ENCODE results near the gene SPDEF.

Gene SPDEF

DNA sequence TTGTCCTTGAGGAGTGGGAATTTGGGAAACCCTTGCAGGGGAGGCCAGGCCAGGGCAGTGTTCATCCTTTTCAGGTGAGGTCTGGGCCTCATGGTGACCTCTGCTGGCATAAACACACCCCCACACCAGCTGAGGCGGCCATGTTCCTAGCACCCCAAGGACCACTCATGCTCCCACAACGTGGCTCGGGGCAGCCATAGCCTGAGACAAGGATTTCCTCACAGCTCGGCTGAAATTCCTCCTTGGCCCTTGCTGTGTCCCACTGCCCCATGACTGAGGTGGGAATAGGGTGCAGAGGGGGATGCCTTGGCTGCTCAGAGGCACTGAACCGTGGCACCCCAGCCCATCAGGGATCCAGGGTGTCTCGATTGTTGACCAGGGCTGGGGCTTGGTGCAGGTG, 27.3 kb upstream of the SPDEF start:
- DNase-seq = no peak

DNA sequence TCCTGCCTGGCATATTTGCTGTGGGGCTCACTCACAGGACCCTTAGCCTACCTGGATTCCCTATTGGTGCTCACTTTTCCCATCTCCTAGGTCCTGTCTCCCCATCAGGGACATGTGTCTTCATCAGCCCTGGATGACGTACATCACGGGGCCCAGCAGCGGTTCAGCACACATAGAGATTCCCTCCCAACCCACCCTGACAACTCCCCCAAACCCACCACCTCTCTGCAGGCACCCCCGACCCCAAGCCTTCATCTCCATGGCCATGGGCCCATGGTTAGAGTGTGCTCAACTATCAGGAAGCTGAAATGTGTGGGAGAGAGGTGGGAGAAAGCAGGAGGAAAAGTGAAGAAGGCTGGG, 25.4 kb upstream of the SPDEF start:
- DNase-seq = no peak

DNA sequence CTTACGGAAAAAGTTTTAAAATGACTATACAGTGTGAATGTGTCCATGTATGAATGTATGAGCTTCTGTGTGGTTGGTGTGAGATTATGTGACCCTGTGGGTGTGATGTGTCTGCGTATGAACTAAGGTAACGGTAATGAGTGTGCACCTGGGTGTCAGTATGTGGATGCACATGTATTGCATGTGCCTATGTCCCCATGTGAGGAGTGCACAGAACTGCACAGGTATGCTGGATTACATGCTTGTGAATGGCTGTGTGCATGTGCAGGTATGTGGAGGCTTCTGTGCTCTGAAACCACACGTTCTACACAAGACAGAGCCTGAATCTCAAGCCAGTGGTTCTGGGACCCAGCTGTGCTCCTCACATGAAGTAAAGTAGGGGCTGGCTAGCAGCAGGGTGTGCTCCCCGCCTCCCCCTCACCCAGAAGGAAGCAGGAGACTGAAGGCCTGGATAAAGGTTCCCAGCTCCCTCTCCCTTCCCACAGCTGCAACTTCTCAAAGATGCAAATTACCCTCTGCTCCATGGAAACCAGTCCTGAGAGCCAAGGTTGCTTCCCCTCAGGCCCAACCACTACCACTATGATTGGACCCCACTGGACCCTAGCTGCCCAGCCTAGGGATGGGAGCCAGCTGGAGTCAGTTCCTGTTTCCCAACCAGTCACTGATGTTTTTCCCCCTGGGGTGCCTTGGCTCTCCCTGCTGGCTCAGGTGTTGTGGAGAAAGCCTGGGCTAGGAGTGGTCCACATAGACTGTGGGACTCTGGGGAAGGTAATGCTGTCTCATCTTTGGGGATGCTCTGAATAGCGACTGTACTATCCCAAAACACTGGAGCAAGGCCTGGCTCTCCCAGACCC, 24.8 kb upstream of the SPDEF start:
- DNase-seq = no peak

DNA sequence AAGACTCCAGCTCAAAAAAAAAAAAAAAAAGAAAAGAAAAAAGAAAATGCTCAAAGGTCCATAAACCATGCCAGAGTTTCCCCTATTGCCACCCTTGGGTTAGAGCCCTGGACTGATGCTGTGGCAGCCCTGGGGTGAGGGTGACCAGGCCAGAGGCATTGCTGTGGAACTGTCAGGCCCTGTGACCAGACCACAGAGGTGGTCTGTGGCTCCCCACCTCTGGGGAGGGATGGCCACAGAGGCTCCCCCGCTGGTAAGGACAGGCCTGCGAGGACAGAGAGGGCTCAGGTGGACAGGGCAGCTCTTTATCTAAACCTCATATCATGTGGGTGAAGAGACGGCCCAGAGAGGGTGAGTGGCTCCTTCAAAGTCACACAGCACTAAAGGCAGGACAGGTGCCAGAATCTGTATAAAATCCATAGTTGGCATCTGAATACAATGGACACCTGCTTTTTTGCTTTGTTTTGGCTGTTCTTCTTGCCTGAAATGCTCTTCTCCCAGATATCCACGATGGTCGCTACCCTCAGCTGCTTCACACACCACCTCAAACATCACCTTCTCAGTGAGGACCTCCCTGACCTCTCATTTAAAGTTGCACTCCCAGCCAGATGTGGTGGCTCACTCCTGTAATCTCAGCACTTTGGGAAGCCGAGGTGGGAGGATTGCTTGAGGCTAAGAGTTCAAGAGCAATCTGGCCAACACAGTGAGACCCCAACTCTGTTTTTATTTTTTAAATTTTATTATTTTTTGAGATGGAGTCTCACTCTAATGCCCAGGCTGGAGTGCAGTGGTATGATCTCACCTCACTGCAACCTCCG, 22.5 kb upstream of the SPDEF start:
- DNase-seq = no peak

DNA sequence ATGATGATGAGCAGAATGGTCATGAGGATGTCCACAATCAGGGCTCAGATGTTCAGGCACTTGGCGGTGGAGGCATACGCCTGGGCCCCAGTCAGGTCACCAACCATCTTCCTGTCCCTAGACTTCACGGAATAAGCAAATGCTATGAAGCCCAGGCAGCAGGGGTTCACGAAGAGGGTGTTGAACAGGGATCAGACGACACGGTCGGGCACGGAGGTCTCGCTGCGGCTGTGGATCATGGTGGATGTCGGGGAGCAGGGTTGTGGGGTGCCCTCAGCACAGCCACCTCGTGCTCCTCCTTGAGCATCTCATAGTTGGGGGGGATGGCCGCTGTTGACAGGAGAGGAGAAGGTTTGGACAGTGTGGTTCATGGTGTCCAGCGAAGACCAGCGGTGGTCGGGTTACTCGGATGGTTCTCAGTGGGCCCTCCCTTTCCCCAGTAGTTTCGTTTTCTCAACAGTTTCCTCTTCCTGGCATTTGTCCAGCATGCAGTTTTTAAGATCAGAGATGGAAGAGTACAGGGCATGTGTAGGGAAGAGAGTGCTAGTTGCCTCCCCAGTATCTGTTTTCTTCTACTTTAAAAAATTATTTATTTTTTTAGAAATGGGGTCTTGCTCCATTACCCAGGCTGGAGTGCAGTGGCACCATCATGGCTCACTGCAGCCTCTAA, 20.3 kb upstream of the SPDEF start:
- DNase-seq = no peak

DNA sequence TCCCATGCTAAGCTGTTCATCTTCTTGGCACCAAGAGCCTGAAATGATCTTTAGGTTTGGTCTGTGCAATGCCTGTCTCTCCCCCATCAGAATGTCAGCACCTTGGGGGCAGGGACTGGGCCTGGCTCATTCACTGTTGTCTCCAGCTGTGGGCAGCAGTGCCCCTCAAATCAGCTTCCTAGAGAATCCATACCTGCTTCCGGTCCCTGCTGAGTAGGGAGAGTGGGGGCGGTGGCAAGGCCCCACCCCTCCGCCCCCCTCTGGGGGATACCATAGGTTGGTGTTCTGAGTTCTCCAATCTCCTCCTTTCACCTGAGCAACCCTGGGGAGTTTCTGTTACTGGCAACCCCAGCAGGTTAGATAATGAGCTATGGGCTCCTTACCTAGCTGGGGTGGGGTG, 19.2 kb upstream of the SPDEF start:
- DNase-seq = no peak

DNA sequence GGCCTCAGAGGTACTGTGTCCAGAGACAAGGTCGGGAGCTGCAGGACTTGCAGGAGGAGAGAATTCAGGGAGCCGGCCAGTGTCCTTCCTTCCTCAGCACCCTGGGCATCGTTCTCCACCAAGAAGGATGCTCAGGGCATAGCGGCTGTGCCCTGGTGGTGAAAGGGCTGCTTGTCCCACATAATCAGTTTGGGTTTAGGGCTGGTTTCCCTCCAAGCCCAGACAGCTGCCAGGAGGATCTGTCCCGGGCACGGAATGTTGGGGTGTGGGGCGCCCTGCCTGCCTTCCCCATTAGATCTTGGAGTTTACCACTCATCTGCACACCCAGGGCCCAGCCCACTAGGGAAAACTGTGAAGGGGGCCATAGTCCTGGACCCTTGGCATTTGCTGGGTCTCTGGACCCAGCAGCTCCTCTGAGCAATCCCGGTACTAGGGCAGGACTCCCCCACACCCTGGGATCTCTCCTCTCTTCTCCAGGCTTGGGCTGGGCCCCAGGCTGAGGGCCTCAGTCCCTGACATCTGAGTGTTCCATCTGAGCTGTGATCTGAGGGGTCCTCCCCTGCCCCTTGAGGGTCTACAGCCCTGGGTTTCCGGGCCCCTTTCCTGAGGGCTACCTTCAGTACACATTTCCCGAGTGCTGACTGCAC, 18.6 kb upstream of the SPDEF start:
- DNase-seq = no peak

DNA sequence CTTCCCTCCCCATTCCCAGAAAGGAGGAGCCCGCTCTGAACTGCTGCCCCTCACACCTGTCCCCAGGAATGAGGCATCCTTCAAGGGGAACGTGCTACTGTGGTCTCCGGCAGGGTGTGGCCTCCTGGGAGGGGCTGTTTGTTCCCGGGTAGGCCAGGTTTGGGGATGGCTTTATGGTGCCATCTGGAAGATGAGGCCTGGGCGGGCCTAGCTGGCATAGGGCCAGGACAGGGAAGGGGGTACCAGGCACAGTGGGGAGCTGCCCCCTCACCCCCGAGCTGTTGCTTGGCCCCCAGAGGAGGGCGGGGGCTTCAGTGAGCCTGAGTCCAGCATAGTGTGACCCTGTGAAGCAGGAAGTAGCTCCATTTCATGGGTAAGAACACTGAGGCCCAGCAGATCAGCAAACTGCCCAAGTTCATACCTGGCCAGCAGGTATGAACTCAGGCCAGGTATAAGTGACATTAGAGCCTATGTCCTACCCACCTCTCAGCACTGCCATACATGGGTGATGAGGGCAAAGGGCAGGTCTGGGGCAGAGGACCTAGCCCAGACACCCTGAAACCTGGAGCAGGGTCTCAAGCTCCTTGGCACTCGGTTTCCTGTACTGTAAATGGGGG, 17.5 kb upstream of the SPDEF start:
- no peak for DNase-seq

DNA sequence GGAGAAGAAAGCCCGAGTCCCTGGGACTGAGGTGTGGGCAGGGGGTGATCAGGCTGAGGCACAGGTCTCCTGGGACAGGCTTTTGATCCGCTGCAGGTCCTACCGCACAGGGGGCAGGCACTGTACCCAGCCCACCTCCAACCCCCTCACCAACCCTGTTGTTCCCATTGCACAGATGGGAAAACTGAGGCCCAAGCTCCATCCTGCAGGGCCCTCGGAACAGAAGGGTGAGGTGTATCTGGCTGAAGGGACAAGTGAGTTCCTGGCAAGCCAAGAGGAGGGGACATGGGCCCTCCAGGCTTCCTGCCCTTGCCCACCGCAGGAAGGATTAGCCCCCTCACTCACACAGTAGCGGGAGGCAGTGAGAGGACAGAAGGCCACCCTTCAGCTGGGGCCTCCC, 16.5 kb upstream of the SPDEF start:
- DNase-seq = no peak

DNA sequence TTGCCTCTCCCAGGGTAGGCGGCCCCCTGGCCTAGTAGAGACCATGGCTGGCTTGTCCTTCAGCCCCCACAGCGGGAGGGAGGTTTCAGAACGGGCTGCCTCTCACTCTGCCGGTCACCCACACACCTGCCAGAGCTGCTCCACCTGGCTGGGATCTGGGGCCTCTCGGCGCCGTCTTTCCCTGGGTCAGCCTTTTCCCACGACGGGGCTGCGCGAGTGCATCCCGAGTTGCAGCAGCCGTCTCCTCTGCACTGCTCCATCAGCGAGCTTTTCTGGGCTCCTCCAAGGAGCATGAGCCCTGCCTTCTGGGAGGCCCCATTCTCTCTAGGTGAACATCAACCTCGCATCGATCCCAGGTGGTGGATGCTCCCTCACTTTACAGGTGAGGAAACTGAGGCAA, 15.9 kb upstream of the SPDEF start:
- DNase-seq = no peak

DNA sequence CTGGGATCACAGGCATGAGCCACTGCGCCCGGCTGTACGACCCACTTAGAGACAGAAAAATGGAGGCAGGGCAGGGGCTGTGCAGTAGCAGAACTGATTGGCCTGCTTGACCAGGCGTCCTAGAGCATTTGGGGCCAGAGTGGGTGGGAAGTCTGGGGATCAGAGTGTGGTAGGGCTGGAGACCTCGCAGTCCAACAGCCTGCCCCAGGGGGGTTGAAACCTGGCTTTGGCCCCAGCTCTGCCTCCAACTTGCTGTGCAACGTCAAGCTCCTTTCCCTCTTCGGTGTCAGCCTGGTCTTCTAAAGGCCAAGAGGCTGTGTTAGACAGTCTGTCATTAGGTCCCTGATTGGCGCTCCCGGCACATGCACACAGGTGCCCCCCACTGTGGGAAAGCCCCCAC, 15.3 kb upstream of the SPDEF start:
- DNase-seq = no peak

DNA sequence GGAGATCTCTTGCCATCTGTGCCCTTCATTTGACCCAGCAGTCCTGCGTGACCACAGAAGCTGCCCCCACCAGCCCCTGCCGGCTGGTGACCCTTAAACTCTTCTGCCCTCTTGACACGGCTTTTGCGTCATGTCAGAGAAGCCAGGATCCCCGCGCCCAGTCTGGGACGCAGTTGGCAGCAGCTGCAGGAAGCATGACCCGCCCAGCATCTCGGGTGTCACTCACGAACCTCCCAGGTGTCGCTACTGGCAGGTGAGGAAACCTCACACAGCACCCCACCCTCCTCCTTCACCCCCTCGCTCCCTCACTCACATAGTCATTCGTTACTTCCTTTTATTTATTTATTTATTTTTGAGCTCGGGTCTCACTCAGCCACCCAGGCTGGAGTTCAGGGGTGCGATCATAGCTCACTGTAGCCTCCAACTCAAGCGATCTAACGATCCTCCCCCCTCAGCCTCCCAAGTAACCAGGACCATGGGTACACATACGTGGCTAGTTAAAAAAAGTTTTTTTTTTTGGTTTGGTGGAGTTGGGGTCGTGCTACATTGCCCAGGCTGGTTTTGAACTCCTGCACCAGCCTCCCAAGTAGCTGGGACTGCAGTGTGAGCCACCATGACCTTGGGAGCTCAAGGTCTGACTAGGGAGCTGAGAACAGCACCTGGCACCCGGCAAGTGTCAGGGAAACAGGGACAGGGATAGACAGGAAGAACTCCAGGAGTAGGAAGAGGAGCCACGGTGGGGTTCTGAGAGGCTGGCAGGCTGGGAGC, 14.1 kb upstream of the SPDEF start:
- no peak for DNase-seq

DNA sequence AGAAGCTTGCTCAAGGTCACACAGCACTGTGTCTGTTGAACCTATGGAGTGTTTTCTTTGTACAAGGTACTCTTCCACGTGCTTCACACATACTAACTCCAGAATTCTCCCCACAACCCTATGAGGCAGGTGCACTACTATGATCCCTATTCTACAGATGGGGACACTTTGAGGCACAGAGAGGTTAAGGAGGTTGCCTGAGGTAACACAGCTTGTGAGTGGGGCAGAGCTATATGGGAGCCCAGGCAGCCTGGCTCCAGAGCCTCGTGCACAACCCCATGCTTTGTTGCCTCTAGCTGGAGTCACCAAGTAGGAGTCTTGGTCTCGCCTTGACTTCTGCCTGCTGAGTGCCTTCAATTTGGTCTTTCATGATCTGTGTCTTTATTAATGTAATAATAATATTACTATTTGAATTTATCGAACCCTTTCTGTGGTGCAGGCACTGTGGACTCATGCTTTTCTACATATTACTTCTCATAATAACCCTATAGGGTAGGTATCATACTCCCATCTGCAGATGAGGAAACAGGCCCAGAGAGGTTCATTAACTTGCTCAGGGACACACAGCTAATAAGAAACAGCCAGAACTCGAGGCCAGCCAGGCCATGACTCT, 13.3 kb upstream of the SPDEF start:
- DNase-seq = no peak

DNA sequence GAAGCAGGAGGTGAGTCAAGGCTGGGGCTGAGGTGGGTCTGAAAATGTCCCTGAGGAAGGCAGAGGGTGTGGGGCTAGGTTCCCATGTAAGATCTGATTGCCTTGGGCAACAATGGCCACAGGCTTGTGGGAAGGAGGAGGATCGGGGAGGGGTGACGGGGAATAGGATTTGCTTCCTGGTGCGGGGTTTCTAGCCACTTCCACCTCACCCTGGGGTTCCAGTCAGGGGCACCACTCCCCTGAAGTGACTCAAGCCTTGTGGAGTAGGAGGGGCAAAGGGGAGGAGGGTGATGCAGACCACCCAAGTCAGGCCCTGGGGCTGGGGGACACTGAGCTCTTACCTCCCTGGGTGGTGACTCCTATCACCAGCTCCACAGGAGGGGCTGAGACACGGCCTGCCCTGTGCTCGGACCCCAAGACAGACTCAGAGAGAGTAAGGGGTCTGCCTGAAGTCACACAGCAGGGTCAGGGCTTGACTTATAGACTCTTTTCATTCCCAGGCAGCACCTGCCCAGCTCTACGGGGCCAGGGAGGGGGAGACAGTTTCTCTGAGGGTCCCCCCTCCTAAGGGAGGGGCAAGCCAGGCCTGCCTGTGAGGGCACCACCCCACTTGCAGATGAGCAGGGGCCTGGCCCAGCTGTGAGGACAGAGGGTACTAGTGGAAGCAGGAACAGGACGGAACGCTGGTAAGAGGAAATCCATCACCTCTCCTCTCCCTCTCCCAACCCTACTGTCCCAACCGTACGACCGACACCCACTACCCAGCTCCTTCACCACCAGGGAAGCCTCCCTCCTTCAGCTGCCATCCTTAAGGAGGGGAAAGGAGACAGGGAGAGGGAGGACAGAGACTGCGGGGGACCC, 12.4 kb upstream of the SPDEF start:
- DNase-seq = no peak

DNA sequence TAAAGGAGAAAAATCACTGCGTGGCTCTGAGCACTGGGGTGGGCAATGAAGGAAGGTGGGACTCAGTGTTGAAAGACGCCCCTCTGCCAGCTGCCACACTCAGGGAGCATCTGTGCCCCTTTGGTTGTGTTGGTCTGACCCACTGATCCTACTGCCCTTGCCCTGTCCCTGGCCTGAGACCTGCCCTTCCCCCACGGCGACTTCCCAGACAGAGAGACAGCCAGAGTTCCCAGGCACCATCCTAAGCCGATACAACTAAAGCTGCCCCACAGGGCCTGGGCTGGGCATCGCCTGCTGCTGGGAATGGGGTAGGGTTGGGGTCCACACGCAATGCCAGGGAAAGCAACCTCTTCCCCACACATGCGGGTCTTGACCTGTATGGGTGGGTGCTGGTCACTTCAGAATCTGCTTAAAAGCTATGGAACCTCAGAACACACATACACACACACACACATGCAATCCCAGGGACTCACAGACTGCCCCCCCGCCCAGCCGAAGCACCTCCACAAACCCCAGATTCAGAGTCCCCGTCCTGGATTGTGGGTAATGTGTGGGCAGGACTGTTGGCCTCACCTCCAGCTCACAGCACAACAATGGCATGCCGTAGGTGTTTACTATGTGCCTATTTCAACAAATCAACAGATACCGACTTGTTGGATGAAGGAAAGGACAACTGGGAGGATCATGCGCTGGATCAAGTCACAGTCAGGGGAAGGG, 10.9 kb upstream of the SPDEF start:
- no peak for DNase-seq

DNA sequence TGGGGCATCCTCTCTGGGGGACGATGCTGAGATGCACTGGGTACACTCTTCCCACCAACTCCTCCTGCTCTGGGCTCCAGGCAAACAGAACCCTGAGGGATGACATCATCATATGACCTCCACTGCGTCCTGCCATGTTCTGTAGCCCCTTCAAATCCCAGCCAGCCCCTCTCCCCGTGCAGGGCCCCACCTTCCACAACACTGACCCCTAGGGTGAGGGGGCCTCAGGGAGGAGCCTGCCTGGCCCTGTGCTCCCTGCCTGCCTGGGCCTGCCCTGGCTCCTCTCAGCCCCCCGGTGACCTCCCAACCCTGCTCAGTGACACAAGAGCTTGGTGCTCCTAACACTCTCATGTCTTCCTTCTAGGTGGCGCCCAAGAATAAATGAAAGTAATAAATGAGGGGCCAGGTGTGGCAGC, 9.6 kb upstream of the SPDEF start:
- DNase-seq = no peak

DNA sequence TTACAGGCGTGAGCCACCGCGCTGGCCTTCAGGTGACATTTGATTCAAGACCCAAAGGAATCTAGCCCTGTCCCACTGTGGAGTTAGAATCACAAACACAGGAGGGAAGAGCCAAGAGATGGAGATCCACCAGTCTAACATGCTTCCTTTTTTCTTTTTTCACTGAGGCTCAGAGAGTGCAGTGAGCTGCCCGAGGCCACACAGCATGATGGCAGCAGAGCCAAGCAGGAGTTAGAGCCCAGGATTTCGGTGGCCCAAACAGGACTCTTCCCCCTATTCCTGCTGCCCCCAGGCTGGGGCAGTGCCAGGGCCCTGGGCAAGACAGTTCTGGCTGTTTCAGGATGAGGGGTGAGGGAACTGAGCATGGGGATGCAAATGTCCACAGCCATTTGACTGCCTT, 8.1 kb upstream of the SPDEF start:
- no peak for DNase-seq

DNA sequence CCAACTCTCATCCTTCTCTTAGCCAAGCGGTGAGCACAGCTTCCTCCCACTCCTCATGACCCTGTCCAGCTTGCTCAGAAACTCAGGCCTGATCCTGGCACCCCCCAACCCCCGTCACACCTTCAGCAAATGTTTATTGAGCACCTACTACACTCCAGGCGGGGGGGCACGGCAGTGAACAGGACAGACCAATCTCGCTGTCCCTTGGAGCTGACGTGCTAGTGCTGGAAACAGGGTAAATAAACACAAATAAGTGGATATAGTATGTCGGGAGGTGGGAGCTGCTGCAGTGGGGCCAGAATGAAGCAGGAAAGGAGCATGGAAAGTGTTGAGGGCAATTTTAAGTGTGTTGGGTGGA, 7.4 kb upstream of the SPDEF start:
- no peak for DNase-seq

DNA sequence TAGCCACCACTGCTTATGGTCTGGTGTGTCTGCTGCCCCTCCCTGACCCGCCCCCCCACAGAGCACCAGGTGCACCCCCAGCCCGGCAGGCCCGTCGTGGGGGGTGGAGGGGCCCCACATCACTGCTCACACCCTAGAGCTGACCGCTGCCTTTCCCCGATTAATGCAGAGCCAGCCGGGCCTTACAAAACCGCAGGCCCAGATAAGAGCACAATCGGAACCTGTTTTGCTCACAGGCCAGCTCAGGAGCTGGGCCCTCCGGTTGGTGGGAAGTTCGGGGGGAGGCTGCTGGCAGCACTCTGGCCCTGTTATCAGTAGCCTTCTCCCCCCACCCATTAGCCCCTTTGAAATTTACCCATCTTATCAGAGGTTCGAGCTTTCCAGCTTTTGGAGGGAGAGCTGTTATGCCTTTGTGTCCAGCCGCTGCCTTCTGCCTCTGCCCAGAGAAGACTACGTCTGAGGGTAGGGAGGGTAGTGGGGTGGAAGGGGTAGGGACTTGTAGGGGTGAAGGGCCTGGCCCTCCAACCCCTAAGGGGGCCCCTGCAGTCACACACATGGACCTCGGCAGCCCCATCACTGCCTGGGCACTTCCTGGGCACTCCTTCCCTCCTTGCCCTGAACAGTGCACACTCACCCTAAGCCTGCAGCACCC, 6.9 kb upstream of the SPDEF start:
- no peak for DNase-seq

Measured in midbrain (tissue), 1 donor.